NCI-H146 (cell line): ENCODE results near the gene KAZALD1.
A peak's percentile ranks its signal among the peaks of the same experiment; 100 is the strongest.

Source experiments
- DNase-seq: peaks from one replicate; lab custom pipeline; 2025; lab: John Stamatoyannopoulos, UW

The KAZALD1 gene

DNA sequence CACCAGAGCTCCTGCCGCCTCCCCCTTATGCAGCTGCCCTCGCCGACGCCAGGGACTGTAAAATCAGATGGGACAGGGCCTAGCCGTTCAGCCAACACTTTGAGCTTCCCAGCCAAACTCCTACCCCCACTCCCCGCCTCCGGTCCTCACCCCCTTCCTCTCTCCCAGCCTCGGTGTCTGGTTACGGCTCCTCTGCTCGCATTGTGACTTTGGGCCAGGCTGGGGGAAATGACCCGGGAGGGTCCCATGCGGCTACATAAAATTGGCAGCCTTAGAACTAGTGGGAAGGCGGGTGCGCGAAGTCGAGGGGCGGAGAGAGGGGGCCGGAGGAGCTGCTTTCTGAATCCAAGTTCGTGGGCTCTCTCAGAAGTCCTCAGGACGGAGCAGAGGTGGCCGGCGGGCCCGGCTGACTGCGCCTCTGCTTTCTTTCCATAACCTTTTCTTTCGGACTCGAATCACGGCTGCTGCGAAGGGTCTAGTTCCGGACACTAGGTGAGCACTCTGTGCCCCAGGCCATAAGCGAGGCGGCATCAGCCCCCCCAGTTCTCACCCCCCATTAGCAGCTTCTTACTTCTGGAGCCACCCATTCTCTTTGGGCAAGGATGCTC is at the start of gene KAZALD1:
Gene KAZALD1 (plus strand): TSS at position 366 of the 608 bp plus-strand sequence. CDS start 604 bp downstream, outside the sequence.
- no peak for DNase-seq

DNA sequence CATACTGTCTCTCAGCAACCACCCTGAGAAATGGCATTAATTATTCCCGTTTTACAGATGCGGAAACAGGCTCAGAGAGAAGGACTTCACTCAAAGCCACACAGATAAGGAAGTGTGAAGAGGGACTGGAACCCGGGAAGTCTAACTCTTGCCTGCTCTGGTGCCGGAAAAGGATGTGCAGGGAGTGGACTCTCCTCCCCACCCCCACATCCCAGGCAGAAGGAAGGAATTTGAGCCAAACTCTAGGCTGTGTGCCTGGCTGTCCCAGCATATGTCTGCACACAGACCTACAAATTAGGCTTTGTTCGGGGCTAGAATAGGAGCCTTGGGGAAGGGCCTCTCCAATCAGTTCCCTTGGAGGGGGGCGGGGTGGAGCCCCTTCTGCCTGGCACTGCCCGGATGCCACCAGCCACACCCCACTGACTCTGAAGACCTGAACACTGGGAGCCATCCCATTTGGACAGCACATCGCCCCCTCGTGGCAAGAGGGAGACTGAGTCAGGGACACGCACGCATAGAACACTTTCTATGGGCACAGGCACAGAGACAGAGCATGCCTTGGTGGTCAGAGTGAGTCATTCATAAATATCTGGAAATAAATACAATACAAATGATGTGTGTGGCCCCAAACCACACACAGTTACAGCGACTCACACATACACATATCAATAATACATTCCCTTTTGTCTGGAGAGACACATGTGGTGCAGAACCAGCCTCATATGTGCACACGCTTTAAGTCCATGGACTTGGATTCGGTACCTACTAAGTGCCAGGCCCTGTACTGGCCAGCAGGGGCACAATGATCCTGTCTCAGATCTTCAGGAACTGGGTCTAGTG is 49.0 kb upstream of the KAZALD1 start:
- DNase-seq = peak; percentile 73

DNA sequence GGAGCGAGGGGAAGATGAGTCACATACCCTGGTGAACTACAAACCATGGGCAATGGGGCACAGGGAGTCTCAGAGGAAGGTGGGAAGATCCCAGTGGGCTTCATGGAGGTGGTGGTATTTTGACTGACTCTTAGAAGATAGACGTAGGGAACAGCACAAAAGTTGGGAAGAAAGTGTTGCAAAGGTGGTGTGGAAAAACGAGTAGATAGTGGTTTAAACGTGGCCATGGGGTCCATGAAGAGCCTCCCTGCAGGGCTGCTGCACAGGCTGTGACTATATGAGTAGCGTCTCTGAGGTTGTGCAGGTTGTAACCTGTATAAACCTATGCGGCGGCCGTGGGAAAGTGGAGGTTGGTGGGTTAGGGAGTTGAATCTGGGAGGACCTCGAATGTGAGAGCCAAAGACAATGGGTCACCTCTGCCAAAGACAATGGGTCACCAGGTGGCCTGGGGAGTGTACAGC is 48.4 kb upstream of the KAZALD1 start:
- peak; percentile 16 for DNase-seq

DNA sequence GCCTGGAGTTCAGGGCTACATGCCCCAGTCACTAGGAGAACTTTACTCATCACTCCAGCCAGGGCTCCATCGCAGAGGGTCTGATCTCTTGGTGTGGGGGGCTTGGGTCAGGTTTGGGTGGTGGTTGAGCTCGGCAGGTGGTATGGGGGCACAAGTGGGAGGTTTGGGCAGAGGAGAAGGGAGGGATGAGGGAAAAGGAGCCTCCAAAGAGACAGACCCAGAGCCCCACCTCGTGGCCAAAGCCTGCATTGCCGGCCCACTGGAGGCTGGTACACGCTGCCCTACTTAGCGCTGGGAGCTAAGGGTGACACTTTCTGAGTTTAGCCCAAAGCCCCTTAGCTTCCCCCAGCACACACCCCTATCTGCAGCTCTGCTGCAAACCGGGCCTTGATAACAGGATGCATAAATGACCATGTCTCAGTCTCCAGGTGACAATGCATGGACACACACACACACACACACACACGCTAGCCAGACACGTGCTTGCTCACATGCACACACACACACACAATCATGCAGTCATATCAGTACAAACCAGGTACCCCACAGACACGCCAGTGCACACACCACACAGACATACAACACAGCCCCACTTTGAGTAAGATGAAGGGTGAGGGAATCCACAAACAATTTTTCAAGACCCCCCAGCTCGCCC is 47.4 kb upstream of the KAZALD1 start:
- DNase-seq = peak; percentile 54

- no peak for DNase-seq
Observed at GRCh38 chr10:101014966-101015581, 46.7 kb upstream of the KAZALD1 start.

GRCh38 chr10:101015582-101015973 is 46.2 kb upstream of the KAZALD1 start:
- no peak for DNase-seq

DNA sequence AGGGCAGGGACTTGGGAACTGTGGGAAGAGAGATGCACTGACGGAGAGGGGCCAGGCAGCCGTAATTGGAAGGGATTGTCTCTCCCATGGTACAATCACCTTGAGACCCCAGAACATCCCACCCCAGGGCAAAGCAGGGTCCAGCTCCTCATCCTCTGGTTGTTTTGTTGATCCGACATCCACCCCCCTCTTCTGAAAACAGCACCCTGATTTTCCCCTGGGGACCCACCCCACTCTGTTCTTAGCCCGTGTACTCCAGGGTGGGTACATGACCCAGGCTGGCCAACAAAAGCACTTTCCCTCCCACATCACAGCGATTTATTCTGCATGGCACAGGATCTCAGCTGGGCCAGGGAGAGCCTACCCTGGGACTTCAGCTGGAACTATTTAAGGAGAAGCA is 45.0 kb upstream of the KAZALD1 start:
- DNase-seq = no peak

DNA sequence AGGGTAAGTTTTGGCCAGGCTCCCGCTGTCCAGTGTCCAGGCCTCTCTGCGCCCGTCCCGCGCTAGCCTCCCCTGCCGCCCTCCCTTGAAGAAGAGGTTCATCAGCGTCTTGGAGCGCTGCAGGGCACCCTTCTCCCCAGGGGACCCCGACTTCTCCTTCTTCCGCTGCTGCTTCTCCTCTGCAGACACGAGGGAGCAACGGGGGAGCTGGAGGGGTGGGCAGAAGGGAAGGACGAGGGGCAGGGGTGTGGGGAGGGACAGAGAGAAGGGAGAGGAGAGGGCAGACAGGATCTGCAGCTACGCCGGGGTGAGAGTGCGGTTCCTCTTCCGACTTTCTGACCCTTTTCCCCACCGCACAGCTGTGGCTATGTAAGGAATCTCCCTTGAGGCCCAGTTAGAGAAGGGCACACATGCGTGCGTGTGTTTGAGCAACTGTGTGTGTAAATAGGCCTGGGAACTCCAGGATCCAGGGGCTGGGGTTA is 43.6 kb upstream of the KAZALD1 start:
- DNase-seq = no peak

- DNase-seq = peak; percentile 85
Observed at GRCh38 chr10:101018600-101019439, 43.0 kb upstream of the KAZALD1 start.

GRCh38 chr10:101019440-101019703 is 42.4 kb upstream of the KAZALD1 start:
- no peak for DNase-seq

- no peak for DNase-seq
Observed at GRCh38 chr10:101020427-101021075, 41.2 kb upstream of the KAZALD1 start.

DNA sequence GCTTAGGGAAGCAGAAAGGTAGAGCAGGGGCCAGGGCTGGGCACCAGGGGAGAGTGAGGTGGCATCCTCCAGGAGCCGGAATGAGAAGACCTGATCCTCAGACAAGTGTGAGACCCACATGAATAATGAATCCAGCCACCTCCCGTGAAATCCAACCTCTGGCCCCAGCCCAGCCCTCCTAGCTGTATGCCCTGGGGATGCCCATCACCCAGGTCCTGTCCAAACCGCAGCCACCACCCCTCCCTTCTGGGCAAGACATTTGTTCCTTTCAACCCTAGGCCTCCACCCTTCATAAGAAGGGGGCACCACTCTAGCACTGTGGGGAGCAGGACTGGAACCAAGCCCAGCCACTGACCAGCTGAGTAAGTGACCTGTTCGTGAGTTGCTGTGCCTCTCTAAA is 40.5 kb upstream of the KAZALD1 start:
- no peak for DNase-seq

GRCh38 chr10:101021692-101022251 is 40.0 kb upstream of the KAZALD1 start:
- DNase-seq = no peak

GRCh38 chr10:101022967-101023705 is 38.7 kb upstream of the KAZALD1 start:
- no peak for DNase-seq

- DNase-seq = no peak
Observed at GRCh38 chr10:101027106-101027720, 34.6 kb upstream of the KAZALD1 start.

DNA sequence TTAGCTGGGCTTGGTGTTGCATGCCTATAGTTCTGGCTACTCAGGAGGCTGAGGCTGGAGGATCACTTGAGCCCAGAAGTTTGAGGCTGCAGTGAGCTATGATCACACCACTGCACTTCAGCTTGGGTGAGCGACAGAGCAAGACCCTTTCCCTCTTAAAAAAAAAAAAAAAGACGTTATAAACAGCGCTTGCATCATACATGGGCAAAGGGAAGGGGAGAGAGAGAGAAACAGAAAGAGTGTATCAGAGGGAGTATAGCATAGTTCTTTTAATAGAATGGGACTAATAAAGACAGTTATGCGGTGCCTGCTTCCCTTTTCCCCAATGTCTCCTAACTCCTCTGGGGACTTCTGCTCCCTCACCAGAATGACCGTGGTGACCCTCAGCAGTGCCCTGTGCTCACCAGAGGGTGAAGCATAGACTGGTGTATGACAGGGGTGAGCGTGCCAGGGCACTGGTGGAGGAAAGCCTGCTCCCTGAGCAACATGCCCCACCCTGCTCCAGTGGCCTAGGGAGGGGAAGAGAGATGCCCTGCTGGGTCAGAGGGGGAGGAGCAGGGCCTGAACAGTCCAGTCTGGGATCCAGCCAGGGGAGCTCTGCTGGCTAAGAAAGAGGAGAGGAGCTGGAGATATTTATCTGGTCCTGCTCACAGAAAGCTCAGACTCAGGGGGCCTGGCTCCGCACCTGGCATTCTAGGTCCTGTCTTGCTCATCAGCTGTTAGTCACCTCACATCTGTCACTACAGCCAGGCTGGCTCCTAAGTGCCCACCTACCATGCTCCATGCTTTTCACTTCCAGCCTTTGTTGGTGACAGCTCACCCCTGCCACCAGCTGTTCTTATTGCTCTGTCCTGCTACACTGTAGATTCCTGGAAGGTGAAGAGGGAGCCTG is 33.1 kb upstream of the KAZALD1 start:
- DNase-seq = no peak

DNA sequence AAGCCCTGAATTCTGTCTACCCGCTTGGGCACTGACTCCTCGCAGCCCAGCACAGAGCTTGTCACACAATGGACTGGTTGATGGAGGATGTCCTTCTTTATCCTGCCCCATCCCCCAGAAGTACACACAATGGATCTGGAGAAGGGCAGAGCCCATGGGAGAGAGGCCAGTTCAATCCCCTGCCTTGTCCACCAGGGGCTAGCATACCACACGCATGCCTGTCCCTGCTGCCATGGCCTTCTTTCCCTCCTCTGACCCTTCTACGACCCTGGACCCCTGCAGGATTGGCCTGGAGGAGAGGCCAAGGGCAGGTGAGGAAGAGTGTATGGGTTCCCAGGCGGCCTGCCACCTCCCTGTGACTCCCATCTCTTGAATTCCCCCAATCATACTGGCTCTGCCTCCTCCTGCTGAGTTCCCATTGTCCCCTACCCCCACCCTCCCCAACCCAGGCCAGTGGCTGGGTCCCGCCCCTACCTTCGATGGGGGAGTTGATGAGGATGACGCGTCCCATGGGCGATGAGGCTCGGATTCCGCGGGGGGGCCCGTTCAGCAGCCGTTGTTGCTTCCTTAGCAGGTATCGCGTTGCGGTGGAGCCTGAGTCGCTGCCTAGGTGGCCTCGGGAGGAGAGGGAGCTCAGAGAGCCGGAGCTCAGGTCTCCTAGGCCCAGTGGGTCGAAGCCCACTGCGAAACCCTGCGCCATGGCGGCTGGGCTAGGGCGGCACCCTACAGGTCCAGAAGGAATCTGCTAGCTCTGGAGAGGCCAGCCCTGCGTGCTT is 32.1 kb upstream of the KAZALD1 start:
- no peak for DNase-seq
